WTC11 (cell line): ENCODE results near the gene HDGFL3. TPM values are rescaled to one million over a fixed set of nuclear protein-coding genes. Genes with fewer than 3 reads are reported as not detected.

Experiments used
- ATAC-seq: fragments of 200-7000 bp; cut with Tn5 transposase; 2 replicates; pipeline ENCODE4 v1.10.0; 2021; ENCODE audit warnings: mild to moderate bottlenecking, moderate library complexity
- CTCF ChIA-PET: fragments of 300-600 bp; sonication (Branson Sonifier 250); formaldehyde crosslinking; loops from one replicate; lab custom pipeline; 2021; ENCODE audit warnings: antibody characterized with exemption; lab: Charles Lee
- POLR2A ChIA-PET: fragments of 350-600 bp; sonication (Branson Sonifier 250); formaldehyde crosslinking; loops from one replicate; lab custom pipeline; 2021; ENCODE audit warnings: antibody characterized with exemption; lab: Charles Lee
- DNase-seq: peaks from one replicate; pipeline ENCODE4 v3.0.0; 2021; ENCODE audit warnings: low spot score
- H3K27ac Mint-ChIP-seq: 2 replicates; pipeline ENCODE4 v1.8.0; 2021; ENCODE audit warnings: mixed read lengths
- H3K27me3 Mint-ChIP-seq: 2 replicates; pipeline ENCODE4 v1.8.0; 2021; ENCODE audit warnings: low read depth, mild to moderate bottlenecking, moderate library complexity, mixed read lengths
- H3K36me3 Mint-ChIP-seq: 2 replicates; pipeline ENCODE4 v1.8.0; 2021; ENCODE audit warnings: mixed read lengths
- H3K4me1 Mint-ChIP-seq: 2 replicates; pipeline ENCODE4 v1.8.0; 2022; ENCODE audit warnings: mixed read lengths
- H3K4me3 Mint-ChIP-seq: 2 replicates; pipeline ENCODE4 v1.8.0; 2021; ENCODE audit warnings: mild to moderate bottlenecking, moderate library complexity, mixed read lengths
- H3K9me3 Mint-ChIP-seq: 2 replicates; pipeline ENCODE4 v1.8.0; 2021; ENCODE audit warnings: mixed read lengths
- CREM ChIP-seq: sonication (generic); formaldehyde crosslinking; IDR thresholded peaks from 2 replicates; pipeline ENCODE4 v1.8.1; 2022; ENCODE audit warnings: mild to moderate bottlenecking, missing genetic modification reagents, moderate library complexity
- FOXP1 ChIP-seq: sonication (generic); formaldehyde crosslinking; IDR thresholded peaks from 2 replicates; pipeline ENCODE4 v1.8.0; 2022; ENCODE audit warnings: missing genetic modification reagents, mild to moderate bottlenecking, moderate library complexity, borderline replicate concordance
- IRF2 ChIP-seq: sonication (generic); formaldehyde crosslinking; IDR thresholded peaks from 2 replicates; pipeline ENCODE4 v1.8.0; 2022; ENCODE audit warnings: low read depth, missing genetic modification reagents, borderline replicate concordance
- JUN ChIP-seq: sonication (generic); formaldehyde crosslinking; IDR thresholded peaks from 2 replicates; pipeline ENCODE4 v1.8.0; 2023; ENCODE audit warnings: mild to moderate bottlenecking, missing genetic modification reagents
- KAT7 ChIP-seq: sonication (generic); formaldehyde crosslinking; IDR thresholded peaks from 2 replicates; pipeline ENCODE4 v1.8.1; 2023; ENCODE audit warnings: missing genetic modification reagents, mild to moderate bottlenecking, borderline replicate concordance
- NFATC4 ChIP-seq: fragments of 250-450 bp; sonication (Bioruptor Pico); IDR thresholded peaks from 2 replicates; pipeline ENCODE4 v1.9.0; 2021; ENCODE audit warnings: mild to moderate bottlenecking
- SMAD4 ChIP-seq: sonication (generic); formaldehyde crosslinking; IDR thresholded peaks from 2 replicates; pipeline ENCODE4 v1.8.0; 2022; ENCODE audit warnings: mild to moderate bottlenecking, missing genetic modification reagents
- TCF7 ChIP-seq: sonication (generic); formaldehyde crosslinking; IDR thresholded peaks from 2 replicates; pipeline ENCODE4 v1.8.0; 2022; ENCODE audit warnings: mild to moderate bottlenecking, low read depth, missing genetic modification reagents, moderate library complexity
- TEAD1 ChIP-seq: sonication (generic); formaldehyde crosslinking; IDR thresholded peaks from 2 replicates; pipeline ENCODE4 v1.8.0; 2022; ENCODE audit warnings: mild to moderate bottlenecking, missing genetic modification reagents
- ZNF232 ChIP-seq: sonication (generic); formaldehyde crosslinking; IDR thresholded peaks from 2 replicates; pipeline ENCODE4 v1.8.0; 2022; ENCODE audit warnings: mild to moderate bottlenecking, missing genetic modification reagents
- ZNF416 ChIP-seq: fragments of 250-450 bp; sonication (Bioruptor Pico); IDR thresholded peaks from 2 replicates; pipeline ENCODE4 v1.9.0; 2021; ENCODE audit warnings: mild to moderate bottlenecking, inconsistent platforms
- ZNF423 ChIP-seq: fragments of 250-450 bp; sonication (Bioruptor Pico); IDR thresholded peaks from 2 replicates; pipeline ENCODE4 v2.1.2; 2022; ENCODE audit warnings: mild to moderate bottlenecking, moderate library complexity
- total RNA-seq: library from RNA; stranded (reverse); gene quantifications from 3 replicates; pipeline ENCODE4 v1.2.3, GENCODE V29; 2021
- TF ChIP-seq, protein P1 (sequence below): sonication (generic); formaldehyde crosslinking; IDR thresholded peaks from 2 replicates; pipeline ENCODE4 v1.8.1; 2022; ENCODE audit warnings: low read depth, mild to moderate bottlenecking, moderate library complexity, missing genetic modification reagents, borderline replicate concordance
- TF ChIP-seq, protein P2 (sequence below): sonication (generic); formaldehyde crosslinking; IDR thresholded peaks from 2 replicates; pipeline ENCODE4 v1.8.0; 2022; ENCODE audit warnings: mild to moderate bottlenecking, missing genetic modification reagents
- TF ChIP-seq, protein P3 (sequence below): sonication (generic); formaldehyde crosslinking; conservative IDR thresholded peaks from 2 replicates; pipeline ENCODE4 v1.8.1; 2022; ENCODE audit warnings: mild to moderate bottlenecking, missing genetic modification reagents
- TF ChIP-seq, protein P4 (sequence below): sonication (generic); formaldehyde crosslinking; IDR thresholded peaks from 2 replicates; pipeline ENCODE4 v1.8.1; 2023; ENCODE audit warnings: mild to moderate bottlenecking, missing genetic modification reagents, moderate library complexity
- TF ChIP-seq, protein P5 (sequence below): sonication (generic); formaldehyde crosslinking; IDR thresholded peaks from 2 replicates; pipeline ENCODE4 v1.8.0; 2023; ENCODE audit warnings: missing genetic modification reagents, mild to moderate bottlenecking, borderline replicate concordance
- TF ChIP-seq, protein P6 (sequence below): fragments of 200-600 bp; IDR thresholded peaks from 2 replicates; pipeline ENCODE4 v1.8.0; 2022; ENCODE audit warnings: antibody characterized with exemption
- TF ChIP-seq, protein P7 (sequence below): sonication (generic); formaldehyde crosslinking; IDR thresholded peaks from 2 replicates; pipeline ENCODE4 v1.8.1; 2023; ENCODE audit warnings: mild to moderate bottlenecking, moderate library complexity, missing genetic modification reagents
- TF ChIP-seq, protein P8 (sequence below): sonication (generic); formaldehyde crosslinking; IDR thresholded peaks from 2 replicates; pipeline ENCODE4 v1.8.0; 2023; ENCODE audit warnings: missing genetic modification reagents

Gene HDGFL3
- total RNA-seq, 1 experiment from 2014 or later: 124 TPM

DNA sequence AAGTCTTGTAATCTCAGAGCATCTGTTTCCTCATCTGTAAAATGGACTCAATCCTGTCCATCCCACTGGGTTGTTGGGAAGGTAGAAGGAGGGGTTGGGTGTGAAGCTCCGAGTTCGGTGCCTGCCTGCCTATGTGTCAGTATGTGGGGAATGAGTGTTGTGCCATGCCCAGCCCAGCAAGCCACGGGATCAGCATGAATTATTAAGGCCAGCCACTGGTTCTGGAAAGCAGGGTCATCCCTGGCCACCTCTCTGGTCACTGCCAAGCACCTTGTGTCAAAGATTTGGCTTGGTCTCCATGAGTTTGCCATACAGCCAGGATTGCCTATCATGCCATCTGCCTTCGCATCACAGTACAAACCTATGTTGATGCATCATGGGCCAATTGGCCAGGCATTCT, 88.7 kb downstream of the HDGFL3 start (continued):
- no peak for TF ChIP-seq IRF2
- TF ChIP-seq KAT7 (CRISPR knock-in tag): no peak
- no peak for TF ChIP-seq ZNF416
- TF ChIP-seq, protein P1, sequence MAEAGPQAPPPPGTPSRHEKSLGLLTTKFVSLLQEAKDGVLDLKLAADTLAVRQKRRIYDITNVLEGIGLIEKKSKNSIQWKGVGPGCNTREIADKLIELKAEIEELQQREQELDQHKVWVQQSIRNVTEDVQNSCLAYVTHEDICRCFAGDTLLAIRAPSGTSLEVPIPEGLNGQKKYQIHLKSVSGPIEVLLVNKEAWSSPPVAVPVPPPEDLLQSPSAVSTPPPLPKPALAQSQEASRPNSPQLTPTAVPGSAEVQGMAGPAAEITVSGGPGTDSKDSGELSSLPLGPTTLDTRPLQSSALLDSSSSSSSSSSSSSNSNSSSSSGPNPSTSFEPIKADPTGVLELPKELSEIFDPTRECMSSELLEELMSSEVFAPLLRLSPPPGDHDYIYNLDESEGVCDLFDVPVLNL (CRISPR knock-in tag): no peak
- no peak for TF ChIP-seq NFATC4 (CRISPR knock-in tag)
- TF ChIP-seq, protein P2, sequence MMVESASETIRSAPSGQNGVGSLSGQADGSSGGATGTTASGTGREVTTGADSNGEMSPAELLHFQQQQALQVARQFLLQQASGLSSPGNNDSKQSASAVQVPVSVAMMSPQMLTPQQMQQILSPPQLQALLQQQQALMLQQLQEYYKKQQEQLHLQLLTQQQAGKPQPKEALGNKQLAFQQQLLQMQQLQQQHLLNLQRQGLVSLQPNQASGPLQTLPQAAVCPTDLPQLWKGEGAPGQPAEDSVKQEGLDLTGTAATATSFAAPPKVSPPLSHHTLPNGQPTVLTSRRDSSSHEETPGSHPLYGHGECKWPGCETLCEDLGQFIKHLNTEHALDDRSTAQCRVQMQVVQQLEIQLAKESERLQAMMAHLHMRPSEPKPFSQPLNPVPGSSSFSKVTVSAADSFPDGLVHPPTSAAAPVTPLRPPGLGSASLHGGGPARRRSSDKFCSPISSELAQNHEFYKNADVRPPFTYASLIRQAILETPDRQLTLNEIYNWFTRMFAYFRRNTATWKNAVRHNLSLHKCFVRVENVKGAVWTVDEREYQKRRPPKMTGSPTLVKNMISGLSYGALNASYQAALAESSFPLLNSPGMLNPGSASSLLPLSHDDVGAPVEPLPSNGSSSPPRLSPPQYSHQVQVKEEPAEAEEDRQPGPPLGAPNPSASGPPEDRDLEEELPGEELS (CRISPR knock-in tag): no peak
- TF ChIP-seq SMAD4 (CRISPR knock-in tag): no peak
- TF ChIP-seq CREM (CRISPR knock-in tag): no peak
- TF ChIP-seq, protein P3, sequence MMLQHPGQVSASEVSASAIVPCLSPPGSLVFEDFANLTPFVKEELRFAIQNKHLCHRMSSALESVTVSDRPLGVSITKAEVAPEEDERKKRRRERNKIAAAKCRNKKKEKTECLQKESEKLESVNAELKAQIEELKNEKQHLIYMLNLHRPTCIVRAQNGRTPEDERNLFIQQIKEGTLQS (CRISPR knock-in tag): no peak
- TF ChIP-seq, protein P4, sequence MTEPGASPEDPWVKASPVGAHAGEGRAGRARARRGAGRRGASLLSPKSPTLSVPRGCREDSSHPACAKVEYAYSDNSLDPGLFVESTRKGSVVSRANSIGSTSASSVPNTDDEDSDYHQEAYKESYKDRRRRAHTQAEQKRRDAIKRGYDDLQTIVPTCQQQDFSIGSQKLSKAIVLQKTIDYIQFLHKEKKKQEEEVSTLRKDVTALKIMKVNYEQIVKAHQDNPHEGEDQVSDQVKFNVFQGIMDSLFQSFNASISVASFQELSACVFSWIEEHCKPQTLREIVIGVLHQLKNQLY: no peak
- TF ChIP-seq FOXP1 (CRISPR knock-in tag): no peak
- no peak for TF ChIP-seq ZNF423
- TF ChIP-seq, protein P5, sequence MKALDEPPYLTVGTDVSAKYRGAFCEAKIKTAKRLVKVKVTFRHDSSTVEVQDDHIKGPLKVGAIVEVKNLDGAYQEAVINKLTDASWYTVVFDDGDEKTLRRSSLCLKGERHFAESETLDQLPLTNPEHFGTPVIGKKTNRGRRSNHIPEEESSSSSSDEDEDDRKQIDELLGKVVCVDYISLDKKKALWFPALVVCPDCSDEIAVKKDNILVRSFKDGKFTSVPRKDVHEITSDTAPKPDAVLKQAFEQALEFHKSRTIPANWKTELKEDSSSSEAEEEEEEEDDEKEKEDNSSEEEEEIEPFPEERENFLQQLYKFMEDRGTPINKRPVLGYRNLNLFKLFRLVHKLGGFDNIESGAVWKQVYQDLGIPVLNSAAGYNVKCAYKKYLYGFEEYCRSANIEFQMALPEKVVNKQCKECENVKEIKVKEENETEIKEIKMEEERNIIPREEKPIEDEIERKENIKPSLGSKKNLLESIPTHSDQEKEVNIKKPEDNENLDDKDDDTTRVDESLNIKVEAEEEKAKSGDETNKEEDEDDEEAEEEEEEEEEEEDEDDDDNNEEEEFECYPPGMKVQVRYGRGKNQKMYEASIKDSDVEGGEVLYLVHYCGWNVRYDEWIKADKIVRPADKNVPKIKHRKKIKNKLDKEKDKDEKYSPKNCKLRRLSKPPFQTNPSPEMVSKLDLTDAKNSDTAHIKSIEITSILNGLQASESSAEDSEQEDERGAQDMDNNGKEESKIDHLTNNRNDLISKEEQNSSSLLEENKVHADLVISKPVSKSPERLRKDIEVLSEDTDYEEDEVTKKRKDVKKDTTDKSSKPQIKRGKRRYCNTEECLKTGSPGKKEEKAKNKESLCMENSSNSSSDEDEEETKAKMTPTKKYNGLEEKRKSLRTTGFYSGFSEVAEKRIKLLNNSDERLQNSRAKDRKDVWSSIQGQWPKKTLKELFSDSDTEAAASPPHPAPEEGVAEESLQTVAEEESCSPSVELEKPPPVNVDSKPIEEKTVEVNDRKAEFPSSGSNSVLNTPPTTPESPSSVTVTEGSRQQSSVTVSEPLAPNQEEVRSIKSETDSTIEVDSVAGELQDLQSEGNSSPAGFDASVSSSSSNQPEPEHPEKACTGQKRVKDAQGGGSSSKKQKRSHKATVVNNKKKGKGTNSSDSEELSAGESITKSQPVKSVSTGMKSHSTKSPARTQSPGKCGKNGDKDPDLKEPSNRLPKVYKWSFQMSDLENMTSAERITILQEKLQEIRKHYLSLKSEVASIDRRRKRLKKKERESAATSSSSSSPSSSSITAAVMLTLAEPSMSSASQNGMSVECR (CRISPR knock-in tag): no peak

DNA sequence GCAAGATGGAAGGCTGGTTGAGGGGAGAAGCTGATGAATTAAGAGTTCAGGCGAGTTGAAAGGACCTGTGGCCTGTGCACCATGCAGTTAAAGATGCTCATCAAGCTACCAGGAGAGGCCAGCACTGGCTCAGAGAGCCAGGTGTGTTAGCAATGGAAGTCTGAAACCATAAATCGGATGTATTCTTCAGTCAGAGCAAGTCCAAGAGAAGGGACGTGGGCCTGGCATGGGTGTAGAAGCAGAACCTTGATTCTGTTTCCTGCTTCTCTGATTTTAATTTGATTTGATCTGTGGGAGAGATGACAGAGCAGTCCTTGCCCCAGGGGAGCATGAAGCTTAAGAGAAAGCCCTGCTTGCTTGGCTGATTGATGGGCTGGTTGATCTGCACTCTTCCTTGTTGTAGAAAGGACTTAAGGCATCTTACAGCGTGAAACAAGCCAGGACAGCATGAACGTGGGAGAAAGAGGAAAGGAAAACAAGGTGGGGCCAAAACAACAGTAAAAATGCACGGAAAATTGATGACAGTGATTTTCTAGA, 89.3 kb downstream of the HDGFL3 start:
- ATAC-seq (no peak), DNase-seq (no peak)
- TF ChIP-seq, protein P6, sequence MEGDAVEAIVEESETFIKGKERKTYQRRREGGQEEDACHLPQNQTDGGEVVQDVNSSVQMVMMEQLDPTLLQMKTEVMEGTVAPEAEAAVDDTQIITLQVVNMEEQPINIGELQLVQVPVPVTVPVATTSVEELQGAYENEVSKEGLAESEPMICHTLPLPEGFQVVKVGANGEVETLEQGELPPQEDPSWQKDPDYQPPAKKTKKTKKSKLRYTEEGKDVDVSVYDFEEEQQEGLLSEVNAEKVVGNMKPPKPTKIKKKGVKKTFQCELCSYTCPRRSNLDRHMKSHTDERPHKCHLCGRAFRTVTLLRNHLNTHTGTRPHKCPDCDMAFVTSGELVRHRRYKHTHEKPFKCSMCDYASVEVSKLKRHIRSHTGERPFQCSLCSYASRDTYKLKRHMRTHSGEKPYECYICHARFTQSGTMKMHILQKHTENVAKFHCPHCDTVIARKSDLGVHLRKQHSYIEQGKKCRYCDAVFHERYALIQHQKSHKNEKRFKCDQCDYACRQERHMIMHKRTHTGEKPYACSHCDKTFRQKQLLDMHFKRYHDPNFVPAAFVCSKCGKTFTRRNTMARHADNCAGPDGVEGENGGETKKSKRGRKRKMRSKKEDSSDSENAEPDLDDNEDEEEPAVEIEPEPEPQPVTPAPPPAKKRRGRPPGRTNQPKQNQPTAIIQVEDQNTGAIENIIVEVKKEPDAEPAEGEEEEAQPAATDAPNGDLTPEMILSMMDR: no peak
- TF ChIP-seq ZNF232 (CRISPR knock-in tag) (no peak), JUN (CRISPR knock-in tag) (no peak), TCF7 (CRISPR knock-in tag) (no peak), ZNF416 (no peak), TEAD1 (CRISPR knock-in tag) (no peak)
- TF ChIP-seq, protein P7, sequence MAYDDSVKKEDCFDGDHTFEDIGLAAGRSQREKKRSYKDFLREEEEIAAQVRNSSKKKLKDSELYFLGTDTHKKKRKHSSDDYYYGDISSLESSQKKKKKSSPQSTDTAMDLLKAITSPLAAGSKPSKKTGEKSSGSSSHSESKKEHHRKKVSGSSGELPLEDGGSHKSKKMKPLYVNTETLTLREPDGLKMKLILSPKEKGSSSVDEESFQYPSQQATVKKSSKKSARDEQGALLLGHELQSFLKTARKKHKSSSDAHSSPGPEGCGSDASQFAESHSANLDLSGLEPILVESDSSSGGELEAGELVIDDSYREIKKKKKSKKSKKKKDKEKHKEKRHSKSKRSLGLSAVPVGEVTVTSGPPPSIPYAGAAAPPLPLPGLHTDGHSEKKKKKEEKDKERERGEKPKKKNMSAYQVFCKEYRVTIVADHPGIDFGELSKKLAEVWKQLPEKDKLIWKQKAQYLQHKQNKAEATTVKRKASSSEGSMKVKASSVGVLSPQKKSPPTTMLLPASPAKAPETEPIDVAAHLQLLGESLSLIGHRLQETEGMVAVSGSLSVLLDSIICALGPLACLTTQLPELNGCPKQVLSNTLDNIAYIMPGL (CRISPR knock-in tag): no peak
- TF ChIP-seq, protein P8, sequence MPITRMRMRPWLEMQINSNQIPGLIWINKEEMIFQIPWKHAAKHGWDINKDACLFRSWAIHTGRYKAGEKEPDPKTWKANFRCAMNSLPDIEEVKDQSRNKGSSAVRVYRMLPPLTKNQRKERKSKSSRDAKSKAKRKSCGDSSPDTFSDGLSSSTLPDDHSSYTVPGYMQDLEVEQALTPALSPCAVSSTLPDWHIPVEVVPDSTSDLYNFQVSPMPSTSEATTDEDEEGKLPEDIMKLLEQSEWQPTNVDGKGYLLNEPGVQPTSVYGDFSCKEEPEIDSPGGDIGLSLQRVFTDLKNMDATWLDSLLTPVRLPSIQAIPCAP: no peak
- Mint-ChIP-seq H3K9me3 (no peaks in the 10 kb centered on the region), H3K4me3 (no peak overlapping the region), H3K27ac (no peak overlapping the region), H3K36me3 (no peaks in the 10 kb centered on the region), H3K4me1 (peaks cover 4% of the 10 kb centered on the region; the same call in 1 of the 2 replicates), H3K27me3 (no peaks in the 10 kb centered on the region)
- POLR2A ChIA-PET: no interaction called here
- CTCF ChIA-PET: interaction anchor here (0.6 kb wide), 1 partner anchor 268 kb away, joined by 3 read pairs; no protein-coding TSS in a partner anchor
